ENCODE measurements around the gene CNTROB.

Gene CNTROB

DNA sequence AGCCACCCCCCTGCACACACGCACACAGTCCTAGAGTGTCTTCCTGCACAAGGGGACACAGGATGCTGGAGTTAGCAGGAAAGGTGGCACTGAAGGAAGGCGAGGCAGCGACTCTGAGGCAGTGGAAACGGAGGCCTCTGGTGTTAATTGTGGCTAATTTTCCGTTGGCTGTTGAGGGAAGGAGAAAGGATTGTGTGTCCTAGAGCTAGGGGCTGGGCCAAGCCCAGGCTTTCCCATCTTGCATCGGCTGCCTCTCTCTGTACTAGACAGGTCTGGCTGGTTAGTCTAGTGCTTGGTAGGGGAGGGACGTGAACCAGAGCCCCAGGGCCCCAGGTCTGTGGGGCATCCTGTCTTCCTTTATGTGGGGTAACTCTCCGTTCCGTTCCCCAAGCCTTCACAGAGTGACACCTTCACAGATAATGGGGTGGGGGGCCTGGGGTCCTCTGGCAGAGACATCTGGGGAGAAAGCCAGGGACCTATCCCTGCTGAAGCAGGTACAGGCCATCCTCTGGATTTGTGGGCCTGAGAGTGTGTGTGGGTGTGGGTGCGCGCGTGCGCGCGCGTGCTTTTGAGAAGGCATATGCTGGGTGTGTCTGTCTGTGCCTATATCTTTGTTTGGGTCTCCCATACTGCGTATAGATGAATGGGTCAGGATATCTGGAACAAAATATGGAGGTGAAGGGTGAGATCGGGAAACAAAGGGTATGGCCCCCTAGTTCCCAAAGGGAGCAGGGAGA, 43.7 kb upstream of the CNTROB start, which contains the start of gene CHD3:
Gene CHD3, plus strand, starts transcription at position 606 of the 737 bp plus-strand sequence. CDS start 212 bp downstream, outside the sequence.
- H3K9me3 ChIP-seq (ENCODE audit: control insufficient read depth in 1 of 2, low read length in 2 of 2): no peaks in the 10 kb centered on the region
- H3K9ac ChIP-seq (ENCODE audit: low read depth in 1 of 2, low read length in 2 of 2): peak within 1 kb of the TSS; percentile 53 to 96
- H3K27ac ChIP-seq (ENCODE audit: low read depth, low read length): peak within 1 kb of the TSS; percentile 90
- H3K4me1 ChIP-seq (ENCODE audit: control insufficient read depth in 1 of 2, insufficient read depth in 2 of 2, low read length in 2 of 2): peaks cover 39 to 48% of the 10 kb centered on the region in 2 donors
- H3K27me3 ChIP-seq (ENCODE audit: control insufficient read depth in 1 of 2, insufficient read depth in 2 of 2, low read length in 2 of 2): no peaks in the 10 kb centered on the region
- H3K36me3 ChIP-seq (ENCODE audit: control insufficient read depth in 1 of 2, insufficient read depth in 2 of 2, low read length in 2 of 2): peaks cover 3 to 20% of the 10 kb centered on the region in 2 donors
- H3K4me3 ChIP-seq (ENCODE audit: low read depth in 1 of 2, low read length in 2 of 2): peak within 1 kb of the TSS; percentile 83 to 90

DNA sequence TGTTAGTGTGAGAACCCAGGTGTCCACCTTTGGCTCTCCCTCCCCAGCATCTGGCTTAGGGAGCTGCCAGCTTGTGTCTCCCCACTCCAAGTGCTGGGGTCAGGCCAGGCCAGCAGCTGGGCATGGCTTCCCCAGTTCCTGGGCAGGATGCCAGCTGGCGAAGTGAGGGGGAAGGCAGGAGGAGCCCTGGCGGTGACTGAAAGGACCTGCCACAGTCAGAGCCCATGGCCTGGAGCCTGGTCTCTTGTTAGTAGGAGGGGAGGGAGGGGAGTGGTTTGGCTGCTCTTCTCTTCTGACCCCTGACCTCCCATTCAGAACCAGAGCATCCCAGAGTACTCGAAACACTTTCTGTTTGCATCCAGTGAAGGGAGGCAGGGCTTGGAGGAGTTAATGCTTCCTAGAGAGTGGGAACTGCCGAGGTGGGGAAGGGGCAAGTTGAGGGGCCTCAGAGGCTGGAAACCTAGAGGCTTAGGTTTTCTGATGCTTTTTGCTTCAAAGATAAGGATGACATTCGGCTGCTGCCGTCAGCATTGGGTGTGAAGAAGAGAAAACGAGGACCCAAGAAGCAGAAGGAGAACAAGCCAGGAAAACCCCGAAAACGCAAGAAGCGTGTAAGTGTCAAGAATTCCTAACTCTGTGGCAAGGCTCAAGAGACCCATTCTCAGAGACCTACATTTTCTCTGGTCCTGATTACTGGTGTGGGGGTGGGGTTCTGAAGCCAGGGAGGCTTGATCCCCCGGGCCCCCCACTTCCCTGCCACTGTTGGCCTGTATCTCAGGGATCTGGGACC, 42.6 kb upstream of the CNTROB start:
- Histone ChIP-seq H3K27me3 (ENCODE audit: control insufficient read depth in 1 of 2, insufficient read depth in 2 of 2, low read length in 2 of 2) (no peaks in the 10 kb centered on the region), H3K9me3 (ENCODE audit: control insufficient read depth in 1 of 2, low read length in 2 of 2) (no peaks in the 10 kb centered on the region), H3K27ac (ENCODE audit: low read depth, low read length) (peak overlapping the region; percentile 90), H3K36me3 (ENCODE audit: control insufficient read depth in 1 of 2, insufficient read depth in 2 of 2, low read length in 2 of 2) (peaks cover 5 to 30% of the 10 kb centered on the region in 2 donors), H3K4me1 (ENCODE audit: control insufficient read depth in 1 of 2, insufficient read depth in 2 of 2, low read length in 2 of 2) (peaks cover 34 to 48% of the 10 kb centered on the region in 2 donors), H3K9ac (ENCODE audit: low read depth in 1 of 2, low read length in 2 of 2) (peak overlapping the region; percentile 53 to 96), H3K4me3 (ENCODE audit: low read depth in 1 of 2, low read length in 2 of 2) (peak overlapping the region; percentile 23 to 83)

DNA sequence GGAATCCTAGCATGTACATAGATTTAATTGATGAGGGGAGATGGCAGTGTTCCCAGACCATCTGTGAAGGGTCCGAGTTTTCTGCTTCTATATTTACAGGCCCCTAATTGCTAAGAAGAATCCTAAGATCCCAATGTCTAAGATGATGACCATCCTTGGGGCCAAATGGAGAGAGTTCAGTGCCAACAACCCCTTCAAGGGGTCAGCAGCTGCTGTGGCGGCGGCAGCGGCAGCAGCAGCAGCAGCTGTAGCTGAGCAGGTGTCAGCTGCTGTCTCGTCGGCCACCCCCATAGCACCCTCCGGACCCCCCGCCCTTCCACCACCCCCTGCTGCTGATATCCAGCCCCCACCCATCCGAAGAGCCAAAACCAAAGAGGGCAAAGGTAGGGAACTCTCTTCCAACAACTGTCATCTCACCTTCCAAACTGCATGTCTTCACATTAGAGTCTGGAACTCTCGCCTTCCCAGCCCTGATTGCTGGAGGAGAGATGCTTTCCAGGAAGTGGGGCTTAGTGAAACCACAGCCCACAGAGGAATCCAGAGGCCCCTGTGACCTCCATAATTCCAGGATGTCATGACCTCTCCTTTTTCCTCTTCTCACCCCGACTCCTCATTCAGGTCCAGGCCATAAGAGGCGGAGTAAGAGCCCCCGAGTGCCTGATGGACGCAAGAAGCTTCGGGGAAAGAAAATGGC, 38.7 kb upstream of the CNTROB start:
- Histone ChIP-seq H3K27me3 (ENCODE audit: control insufficient read depth in 1 of 2, insufficient read depth in 2 of 2, low read length in 2 of 2) (no peaks in the 10 kb centered on the region), H3K9me3 (ENCODE audit: control insufficient read depth in 1 of 2, low read length in 2 of 2) (no peaks in the 10 kb centered on the region), H3K27ac (ENCODE audit: low read depth, low read length) (no peak overlapping the region), H3K4me1 (ENCODE audit: control insufficient read depth in 1 of 2, insufficient read depth in 2 of 2, low read length in 2 of 2) (peaks cover 16 to 19% of the 10 kb centered on the region in 2 donors), H3K36me3 (ENCODE audit: control insufficient read depth in 1 of 2, insufficient read depth in 2 of 2, low read length in 2 of 2) (peaks cover 24 to 59% of the 10 kb centered on the region in 2 donors), H3K9ac (ENCODE audit: low read depth in 1 of 2, low read length in 2 of 2) (no peak overlapping the region), H3K4me3 (ENCODE audit: low read depth in 1 of 2, low read length in 2 of 2) (no peak overlapping the region)

DNA sequence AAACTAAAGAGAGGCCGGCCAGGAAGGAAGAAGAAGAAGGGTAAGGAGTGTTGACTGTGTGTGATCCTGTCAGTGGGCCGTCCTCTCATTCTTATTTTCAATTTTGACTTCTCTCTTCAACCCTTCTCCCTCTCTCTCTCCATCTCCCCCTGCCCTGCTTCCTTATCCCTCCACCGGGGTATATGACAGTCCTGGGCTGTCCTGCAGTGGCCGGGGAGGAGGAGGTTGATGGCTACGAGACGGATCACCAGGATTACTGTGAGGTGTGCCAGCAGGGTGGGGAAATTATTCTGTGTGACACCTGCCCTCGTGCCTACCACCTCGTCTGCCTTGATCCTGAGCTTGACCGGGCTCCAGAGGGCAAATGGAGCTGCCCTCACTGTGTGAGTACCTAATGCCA, 37.8 kb upstream of the CNTROB start:
- Histone ChIP-seq H3K9ac (ENCODE audit: low read depth in 1 of 2, low read length in 2 of 2) (no peak overlapping the region), H3K9me3 (ENCODE audit: control insufficient read depth in 1 of 2, low read length in 2 of 2) (no peaks in the 10 kb centered on the region), H3K36me3 (ENCODE audit: control insufficient read depth in 1 of 2, insufficient read depth in 2 of 2, low read length in 2 of 2) (peaks cover 29 to 68% of the 10 kb centered on the region in 2 donors), H3K27ac (ENCODE audit: low read depth, low read length) (no peak overlapping the region), H3K4me3 (ENCODE audit: low read depth in 1 of 2, low read length in 2 of 2) (no peak overlapping the region), H3K27me3 (ENCODE audit: control insufficient read depth in 1 of 2, insufficient read depth in 2 of 2, low read length in 2 of 2) (no peaks in the 10 kb centered on the region), H3K4me1 (ENCODE audit: control insufficient read depth in 1 of 2, insufficient read depth in 2 of 2, low read length in 2 of 2) (peaks cover 7 to 10% of the 10 kb centered on the region in 2 donors)

DNA sequence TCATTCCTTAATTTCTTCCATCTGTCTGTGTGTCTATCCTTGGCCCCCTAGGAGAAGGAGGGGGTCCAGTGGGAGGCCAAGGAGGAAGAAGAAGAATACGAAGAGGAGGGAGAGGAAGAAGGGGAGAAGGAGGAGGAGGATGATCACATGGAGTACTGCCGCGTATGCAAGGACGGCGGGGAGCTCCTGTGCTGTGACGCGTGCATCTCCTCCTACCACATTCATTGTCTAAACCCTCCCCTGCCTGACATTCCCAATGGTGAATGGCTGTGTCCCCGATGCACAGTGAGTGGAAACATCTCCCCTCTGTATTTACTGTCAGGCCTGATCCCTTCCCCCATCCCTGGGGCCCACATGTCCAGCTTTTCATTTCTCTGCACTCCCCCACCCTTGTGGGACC, 37.1 kb upstream of the CNTROB start:
- Histone ChIP-seq H3K9ac (ENCODE audit: low read depth in 1 of 2, low read length in 2 of 2) (no peak overlapping the region), H3K4me1 (ENCODE audit: control insufficient read depth in 1 of 2, insufficient read depth in 2 of 2, low read length in 2 of 2) (peaks cover under 1 to 4% of the 10 kb centered on the region in 2 donors), H3K9me3 (ENCODE audit: control insufficient read depth in 1 of 2, low read length in 2 of 2) (no peaks in the 10 kb centered on the region), H3K4me3 (ENCODE audit: low read depth in 1 of 2, low read length in 2 of 2) (no peak overlapping the region), H3K27ac (ENCODE audit: low read depth, low read length) (no peak overlapping the region), H3K36me3 (ENCODE audit: control insufficient read depth in 1 of 2, insufficient read depth in 2 of 2, low read length in 2 of 2) (peaks cover 35 to 74% of the 10 kb centered on the region in 2 donors), H3K27me3 (ENCODE audit: control insufficient read depth in 1 of 2, insufficient read depth in 2 of 2, low read length in 2 of 2) (no peaks in the 10 kb centered on the region)

DNA sequence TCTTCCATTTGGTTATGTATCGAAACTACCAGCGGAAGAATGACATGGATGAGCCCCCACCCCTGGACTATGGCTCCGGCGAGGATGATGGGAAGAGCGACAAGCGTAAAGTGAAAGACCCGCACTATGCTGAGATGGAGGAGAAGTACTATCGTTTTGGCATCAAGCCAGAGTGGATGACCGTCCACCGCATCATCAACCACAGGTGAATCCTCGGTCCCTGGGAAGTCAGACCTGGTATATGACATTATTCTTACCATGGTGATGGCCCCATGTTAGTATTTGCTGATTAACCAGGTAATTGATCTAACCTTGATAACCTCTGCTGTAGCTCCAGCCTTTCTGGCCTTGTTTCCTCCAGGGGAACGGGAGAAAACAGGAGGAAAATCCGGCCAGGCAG, 34.9 kb upstream of the CNTROB start:
- no peaks in the 10 kb centered on the region for H3K9me3 ChIP-seq (ENCODE audit: control insufficient read depth in 1 of 2, low read length in 2 of 2)
- no peak overlapping the region for H3K27ac ChIP-seq (ENCODE audit: low read depth, low read length)
- H3K4me1 ChIP-seq (ENCODE audit: control insufficient read depth in 1 of 2, insufficient read depth in 2 of 2, low read length in 2 of 2): no peaks in the 10 kb centered on the region
- no peaks in the 10 kb centered on the region for H3K27me3 ChIP-seq (ENCODE audit: control insufficient read depth in 1 of 2, insufficient read depth in 2 of 2, low read length in 2 of 2)
- H3K4me3 ChIP-seq (ENCODE audit: low read depth in 1 of 2, low read length in 2 of 2): no peak overlapping the region
- H3K36me3 ChIP-seq (ENCODE audit: control insufficient read depth in 1 of 2, insufficient read depth in 2 of 2, low read length in 2 of 2): peaks cover 45 to 81% of the 10 kb centered on the region in 2 donors
- no peak overlapping the region for H3K9ac ChIP-seq (ENCODE audit: low read depth in 1 of 2, low read length in 2 of 2)

DNA sequence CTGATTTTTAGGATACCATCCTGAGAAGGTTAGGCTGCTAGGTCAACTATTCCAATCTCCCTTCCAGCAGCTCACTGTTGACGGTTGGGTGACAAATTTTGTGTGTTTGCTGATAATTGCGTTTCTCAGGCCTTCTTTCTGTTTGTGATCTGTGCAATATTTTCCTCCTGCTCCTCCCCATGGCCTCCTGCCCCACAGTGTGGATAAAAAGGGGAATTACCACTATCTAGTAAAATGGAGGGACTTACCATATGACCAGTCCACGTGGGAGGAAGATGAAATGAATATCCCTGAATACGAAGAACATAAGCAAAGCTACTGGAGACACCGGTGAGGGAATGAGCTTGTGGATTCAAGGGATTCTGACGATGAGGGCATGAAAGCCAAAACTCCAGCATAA, 34.2 kb upstream of the CNTROB start:
- Histone ChIP-seq H3K9me3 (ENCODE audit: control insufficient read depth in 1 of 2, low read length in 2 of 2) (no peaks in the 10 kb centered on the region), H3K9ac (ENCODE audit: low read depth in 1 of 2, low read length in 2 of 2) (no peak overlapping the region), H3K36me3 (ENCODE audit: control insufficient read depth in 1 of 2, insufficient read depth in 2 of 2, low read length in 2 of 2) (peaks cover 48 to 82% of the 10 kb centered on the region in 2 donors), H3K4me1 (ENCODE audit: control insufficient read depth in 1 of 2, insufficient read depth in 2 of 2, low read length in 2 of 2) (no peaks in the 10 kb centered on the region), H3K27me3 (ENCODE audit: control insufficient read depth in 1 of 2, insufficient read depth in 2 of 2, low read length in 2 of 2) (no peaks in the 10 kb centered on the region), H3K4me3 (ENCODE audit: low read depth in 1 of 2, low read length in 2 of 2) (no peak overlapping the region), H3K27ac (ENCODE audit: low read depth, low read length) (no peak overlapping the region)

DNA sequence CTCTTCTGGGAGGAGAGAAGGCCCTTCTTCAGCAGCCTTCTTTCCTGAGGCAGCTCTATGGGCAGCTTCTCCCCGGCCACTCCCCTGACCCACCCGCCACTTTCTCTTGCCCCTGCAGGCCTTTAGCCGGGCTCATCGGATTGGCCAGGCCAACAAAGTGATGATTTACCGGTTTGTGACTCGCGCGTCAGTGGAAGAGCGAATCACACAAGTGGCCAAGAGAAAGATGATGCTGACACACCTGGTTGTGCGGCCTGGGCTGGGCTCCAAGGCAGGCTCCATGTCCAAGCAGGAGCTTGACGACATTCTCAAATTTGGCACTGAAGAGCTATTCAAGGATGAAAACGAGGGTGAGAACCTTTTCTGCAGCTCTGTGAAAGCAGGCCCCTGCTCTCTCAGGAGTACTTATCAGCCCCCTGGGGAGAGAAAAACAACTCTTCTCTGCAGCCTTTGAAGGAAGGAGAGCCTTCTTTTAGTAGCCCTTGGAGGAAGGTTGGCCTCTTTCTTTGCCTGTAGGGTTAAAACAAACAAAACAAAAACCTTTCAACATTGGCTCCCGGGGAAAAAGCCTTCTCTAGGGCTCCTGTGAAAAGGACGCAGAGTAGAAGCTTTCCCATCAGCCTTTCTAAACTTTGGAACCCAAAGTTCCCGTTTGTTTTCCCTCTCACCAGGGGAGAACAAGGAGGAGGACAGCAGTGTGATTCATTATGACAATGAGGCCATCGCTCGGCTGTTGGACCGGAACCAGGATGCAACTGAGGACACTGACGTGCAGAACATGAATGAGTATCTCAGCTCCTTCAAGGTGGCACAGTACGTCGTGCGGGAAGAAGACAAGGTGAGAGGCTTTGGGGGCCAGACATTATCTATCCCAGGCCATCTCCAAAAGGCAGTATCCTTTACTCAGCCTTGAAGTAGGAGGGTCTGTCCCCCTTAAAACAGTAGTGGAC, 28.6 kb upstream of the CNTROB start:
- no peak overlapping the region for H3K27ac ChIP-seq (ENCODE audit: low read depth, low read length)
- no peaks in the 10 kb centered on the region for H3K4me1 ChIP-seq (ENCODE audit: control insufficient read depth in 1 of 2, insufficient read depth in 2 of 2, low read length in 2 of 2)
- H3K9me3 ChIP-seq (ENCODE audit: control insufficient read depth in 1 of 2, low read length in 2 of 2): no peaks in the 10 kb centered on the region
- no peaks in the 10 kb centered on the region for H3K27me3 ChIP-seq (ENCODE audit: control insufficient read depth in 1 of 2, insufficient read depth in 2 of 2, low read length in 2 of 2)
- peaks cover 71 to 95% of the 10 kb centered on the region in 2 donors for H3K36me3 ChIP-seq (ENCODE audit: control insufficient read depth in 1 of 2, insufficient read depth in 2 of 2, low read length in 2 of 2)
- H3K9ac ChIP-seq (ENCODE audit: low read depth in 1 of 2, low read length in 2 of 2): no peak overlapping the region
- H3K4me3 ChIP-seq (ENCODE audit: low read depth in 1 of 2, low read length in 2 of 2): no peak overlapping the region

DNA sequence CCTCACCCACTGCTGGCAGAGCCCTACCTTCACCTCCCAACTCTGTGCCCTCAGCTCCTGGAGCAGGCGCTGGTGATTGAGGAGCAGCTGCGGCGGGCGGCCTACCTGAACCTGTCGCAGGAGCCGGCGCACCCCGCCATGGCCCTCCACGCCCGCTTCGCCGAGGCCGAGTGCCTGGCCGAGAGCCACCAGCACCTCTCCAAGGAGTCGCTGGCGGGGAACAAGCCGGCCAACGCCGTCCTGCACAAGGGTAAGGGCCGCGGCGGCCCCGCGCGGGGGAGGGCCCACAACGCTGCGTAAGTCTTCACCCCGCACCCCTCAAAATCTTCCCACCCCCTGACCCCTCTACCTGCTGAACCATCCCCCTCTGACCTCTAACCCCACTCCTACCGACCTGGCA, 22.9 kb upstream of the CNTROB start:
- Histone ChIP-seq H3K9ac (ENCODE audit: low read depth in 1 of 2, low read length in 2 of 2) (no peak overlapping the region), H3K4me3 (ENCODE audit: low read depth in 1 of 2, low read length in 2 of 2) (no peak overlapping the region), H3K9me3 (ENCODE audit: control insufficient read depth in 1 of 2, low read length in 2 of 2) (no peaks in the 10 kb centered on the region), H3K4me1 (ENCODE audit: control insufficient read depth in 1 of 2, insufficient read depth in 2 of 2, low read length in 2 of 2) (peaks cover 0 to 2% of the 10 kb centered on the region in 2 donors), H3K27ac (ENCODE audit: low read depth, low read length) (no peak overlapping the region), H3K27me3 (ENCODE audit: control insufficient read depth in 1 of 2, insufficient read depth in 2 of 2, low read length in 2 of 2) (no peaks in the 10 kb centered on the region), H3K36me3 (ENCODE audit: control insufficient read depth in 1 of 2, insufficient read depth in 2 of 2, low read length in 2 of 2) (peaks cover 41 to 62% of the 10 kb centered on the region in 2 donors)

Measured in duodenal mucosa (tissue), 2 donors.